Prostate gland (tissue), 2 donors: Measurements from ENCODE around the gene AGTRAP.

Experiments
- POLR2A ChIP-seq: fragments of 450-650 bp; IDR thresholded peaks from one replicate; pipeline ENCODE4 v1.6.1; 2016; ENCODE audit warnings: antibody characterized with exemption, mild to moderate bottlenecking
- TF ChIP-seq, protein P1 (sequence below), 4 experiments: fragments of 200-600 bp in 2 of 4; fragments of 450-650 bp in 2 of 4; sonication (generic) in 2 of 4; IDR thresholded peaks; 1 replicate in 3 of 4; 2 replicates in 1 of 4; pipeline ENCODE4 v1.5.1; 2016 to 2019; ENCODE audit warnings: antibody characterized with exemption in 4 of 4, mild to moderate bottlenecking in 2 of 4, moderate library complexity in 2 of 4

DNA sequence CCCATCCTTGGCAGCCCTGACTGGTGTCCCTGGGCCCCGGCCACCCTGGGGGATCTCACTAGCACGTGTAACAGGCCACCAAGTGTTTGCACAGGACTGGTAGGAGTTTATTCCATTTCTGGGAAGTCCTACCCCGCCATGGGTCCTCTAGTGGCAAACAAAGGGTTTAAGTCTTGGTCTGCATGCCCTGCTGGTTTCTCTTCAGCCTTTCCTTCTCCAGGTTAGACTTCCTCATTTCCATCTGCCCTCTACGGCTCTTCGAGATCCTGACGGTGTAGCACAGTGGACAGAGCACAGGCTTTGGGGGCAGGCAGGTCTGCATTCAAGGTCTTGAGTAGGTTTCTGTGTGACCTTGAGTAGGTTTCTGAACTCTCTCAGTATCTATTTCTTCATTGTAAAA is 2.8 kb downstream of the AGTRAP start:
- TF ChIP-seq, protein P1, sequence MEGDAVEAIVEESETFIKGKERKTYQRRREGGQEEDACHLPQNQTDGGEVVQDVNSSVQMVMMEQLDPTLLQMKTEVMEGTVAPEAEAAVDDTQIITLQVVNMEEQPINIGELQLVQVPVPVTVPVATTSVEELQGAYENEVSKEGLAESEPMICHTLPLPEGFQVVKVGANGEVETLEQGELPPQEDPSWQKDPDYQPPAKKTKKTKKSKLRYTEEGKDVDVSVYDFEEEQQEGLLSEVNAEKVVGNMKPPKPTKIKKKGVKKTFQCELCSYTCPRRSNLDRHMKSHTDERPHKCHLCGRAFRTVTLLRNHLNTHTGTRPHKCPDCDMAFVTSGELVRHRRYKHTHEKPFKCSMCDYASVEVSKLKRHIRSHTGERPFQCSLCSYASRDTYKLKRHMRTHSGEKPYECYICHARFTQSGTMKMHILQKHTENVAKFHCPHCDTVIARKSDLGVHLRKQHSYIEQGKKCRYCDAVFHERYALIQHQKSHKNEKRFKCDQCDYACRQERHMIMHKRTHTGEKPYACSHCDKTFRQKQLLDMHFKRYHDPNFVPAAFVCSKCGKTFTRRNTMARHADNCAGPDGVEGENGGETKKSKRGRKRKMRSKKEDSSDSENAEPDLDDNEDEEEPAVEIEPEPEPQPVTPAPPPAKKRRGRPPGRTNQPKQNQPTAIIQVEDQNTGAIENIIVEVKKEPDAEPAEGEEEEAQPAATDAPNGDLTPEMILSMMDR (IDR thresholded peaks at IDR 0.05) = no peak
- TF ChIP-seq POLR2A = no peak
